ENCODE measurements around the gene TDP1. TPM values are rescaled to one million over a fixed set of nuclear protein-coding genes. Genes with fewer than 3 reads are reported as not detected.
A peak's percentile ranks its signal among the peaks of the same experiment; 100 is the strongest.

TDP1 gene
- total and polyA plus RNA-seq, 2 of the 13 experiments (the other 11 are each of a cell fraction or from before 2014, with no cell fraction given): 16.4 to 31.2 TPM

- no peaks in the 10 kb centered on the region for H3K27me3 ChIP-seq (ENCODE audit: control insufficient read depth in 1 of 2, insufficient read depth in 2 of 2, low read length in 2 of 2)
- H3K79me2 ChIP-seq (ENCODE audit: insufficient read depth, low read length): peaks cover 2% of the 10 kb centered on the region
- H3K4me1 ChIP-seq (ENCODE audit: insufficient read depth, low read length): peaks cover 63% of the 10 kb centered on the region
- H3K9ac ChIP-seq (ENCODE audit: insufficient read depth, low read depth, low read length): peak overlapping the region; percentile 32; the same call in 1 of the 2 replicates
- H3K27ac ChIP-seq (ENCODE audit: extremely low read length, insufficient read depth, low read length): peak overlapping the region; percentile 93
- H3K36me3 ChIP-seq (replicated peaks in 1 of 2; ENCODE audit: control insufficient read depth in 1 of 2, insufficient read depth in 2 of 2, low read length in 2 of 2): no peaks in the 10 kb centered on the region
- BruUV-seq (replicated peaks): no TSS peak
- POLR2A ChIA-PET: interaction anchor here (1.3 kb wide), 1 partner anchor 872 kb away, joined by 3 read pairs; no protein-coding TSS in a partner anchor
- H2AFZ ChIP-seq (ENCODE audit: low read length): no peak overlapping the region
- no peaks in the 10 kb centered on the region for H4K20me1 ChIP-seq (ENCODE audit: insufficient read depth, low read length)
- H3K4me2 ChIP-seq (ENCODE audit: low read depth, low read length): no peak overlapping the region
- H3K9me3 ChIP-seq (ENCODE audit: low read length): no peaks in the 10 kb centered on the region
- intact Hi-C loops (cut with micrococcal nuclease; ENCODE audit: unreplicated experiment) (loop anchor here (5.0 to 10.0 kb wide), 5 partner anchors 138 to 885 kb away; partner anchors contain the start of gene FOXN3), in situ Hi-C loops (cut with HindIII; ENCODE audit: extremely low pct_ligation_motif_present, low pct_unique_long_range_greater_than_20kb) (loop anchor here (5.0 to 25.0 kb wide), 3 partner anchors 500 to 870 kb away; partner anchors contain the start of gene FOXN3)
- peak; percentile 59 for DNase-seq (ENCODE audit: low spot score)
- 83% methylated on average over 9 of the region's 9 CpGs for WGBS (ENCODE audit: low lambda C conversion rate)
- no peak overlapping the region for H3K4me3 ChIP-seq (replicated peaks in 1 of 3; ENCODE audit: insufficient read depth in 1 of 3, low read depth in 2 of 3, low read length in 3 of 3)
- CTCF ChIA-PET (ENCODE audit: low intra/inter-chr PET ratio, low total read pairs): no interaction called here
- ATAC-seq: no peak
- FAIRE-seq: no peak
- TF ChIP-seq ZNF557 (CRISPR knock-in tag; IDR thresholded peaks at IDR 0.05) (no peak), HOXA5 (CRISPR knock-in tag; IDR thresholded peaks at IDR 0.05) (no peak), CEBPG (CRISPR knock-in tag; IDR thresholded peaks at IDR 0.05) (0 out of 2 replicates have a peak, but pooled peaks have one; percentile 29), SAP130 (CRISPR knock-in tag; IDR thresholded peaks at IDR 0.05; ENCODE audit: low read depth) (peak; percentile 35; the same call in 1 of the 2 replicates), ARID3A (IDR thresholded peaks at IDR 0.05; ENCODE audit: low read depth, low read length) (peak; percentile 64; the same call in 1 of the 2 replicates), RFX1 (IDR thresholded peaks at IDR 0.05) (peak; percentile 75), ZNF512 (CRISPR knock-in tag; IDR thresholded peaks at IDR 0.05) (no peak), ZBTB37 (CRISPR knock-in tag; IDR thresholded peaks at IDR 0.05) (no peak), SNAPC2 (CRISPR knock-in tag; IDR thresholded peaks at IDR 0.05) (no peak), RFX3 (CRISPR knock-in tag; IDR thresholded peaks at IDR 0.05) (peak; percentile 73), EP300 (IDR thresholded peaks at IDR 0.05; ENCODE audit: low read depth in 2 of 2, low read length in 2 of 2) (peak in 1 of 2 experiments; percentile 35; a peak in 1 of 4 replicates), EP300 (CRISPR knock-in tag; IDR thresholded peaks at IDR 0.05; ENCODE audit: borderline replicate concordance) (no peak), ATF7 (IDR thresholded peaks at IDR 0.05) (peak; percentile 41; the same call in 1 of the 2 replicates), ATF7 (CRISPR knock-in tag; IDR thresholded peaks at IDR 0.05) (no peak), CEBPB (IDR thresholded peaks at IDR 0.05; ENCODE audit: borderline replicate concordance, low read depth, low read length) (peak; percentile 76; the same call in 1 of the 2 replicates)
- TF ChIP-seq, protein P1, sequence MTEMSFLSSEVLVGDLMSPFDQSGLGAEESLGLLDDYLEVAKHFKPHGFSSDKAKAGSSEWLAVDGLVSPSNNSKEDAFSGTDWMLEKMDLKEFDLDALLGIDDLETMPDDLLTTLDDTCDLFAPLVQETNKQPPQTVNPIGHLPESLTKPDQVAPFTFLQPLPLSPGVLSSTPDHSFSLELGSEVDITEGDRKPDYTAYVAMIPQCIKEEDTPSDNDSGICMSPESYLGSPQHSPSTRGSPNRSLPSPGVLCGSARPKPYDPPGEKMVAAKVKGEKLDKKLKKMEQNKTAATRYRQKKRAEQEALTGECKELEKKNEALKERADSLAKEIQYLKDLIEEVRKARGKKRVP (CRISPR knock-in tag; IDR thresholded peaks at IDR 0.05): peak in 1 of 2 experiments; percentile 81; a peak in 2 of 4 replicates
- TF ChIP-seq, protein P2, sequence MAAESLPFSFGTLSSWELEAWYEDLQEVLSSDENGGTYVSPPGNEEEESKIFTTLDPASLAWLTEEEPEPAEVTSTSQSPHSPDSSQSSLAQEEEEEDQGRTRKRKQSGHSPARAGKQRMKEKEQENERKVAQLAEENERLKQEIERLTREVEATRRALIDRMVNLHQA (CRISPR knock-in tag; IDR thresholded peaks at IDR 0.05): no peak
Observed at GRCh38 chr14:89912667-89913211, 43.0 kb upstream of the TDP1 start.

All from HepG2 (cell line).